Astrocyte (in vitro differentiated cells and primary cell): ENCODE results near the gene LMO7. TPM values are rescaled to one million over a fixed set of nuclear protein-coding genes. Genes with fewer than 3 reads are reported as not detected.
"Not testable (repeated sequence)": the region's sequence is repeated elsewhere in the genome, so short reads cannot be mapped to it uniquely, and the experiment has no call there.

ENCODE experiments used
- DNase-seq: peaks from one replicate; pipeline ENCODE4 v3.0.0-alpha.2; 2010; ENCODE audit warnings: low read depth
- FAIRE-seq: peaks from 2 replicates; lab custom pipeline; 2011; peaks lifted over from hg19 to GRCh38; lab: Jason Lieb, UNC
- H2AFZ ChIP-seq: 2 replicates; pipeline ENCODE4 v1.6.0; 2012; ENCODE audit warnings: low read depth, low read length, inconsistent platforms
- H3K27ac ChIP-seq: 2 replicates; pipeline ENCODE4 v1.5.1; 2011; ENCODE audit warnings: low read depth, low read length, inconsistent platforms
- H3K27me3 ChIP-seq: 2 replicates; pipeline ENCODE4 v1.6.0; 2011; ENCODE audit warnings: low read length, inconsistent platforms; ENCODE audit not compliant: insufficient read depth
- H3K36me3 ChIP-seq: 2 replicates; pipeline ENCODE4 v1.5.1; 2011; ENCODE audit warnings: low read length, inconsistent platforms; ENCODE audit not compliant: insufficient read depth
- H3K4me1 ChIP-seq: 2 replicates; pipeline ENCODE4 v1.5.1; 2011; ENCODE audit warnings: low read length, inconsistent platforms; ENCODE audit not compliant: insufficient read depth
- H3K4me2 ChIP-seq: 2 replicates; pipeline ENCODE4 v1.6.0; 2012; ENCODE audit warnings: low read length, inconsistent platforms
- H3K4me3 ChIP-seq: 2 replicates; pipeline ENCODE4 v1.5.1; 2011; ENCODE audit warnings: low read depth, mild to moderate bottlenecking, low read length, inconsistent platforms; ENCODE audit not compliant: insufficient read depth
- H3K79me2 ChIP-seq: 2 replicates; pipeline ENCODE4 v1.6.0; 2012; ENCODE audit warnings: mild to moderate bottlenecking, low read length, inconsistent platforms; ENCODE audit not compliant: insufficient read depth
- H3K9ac ChIP-seq: 2 replicates; pipeline ENCODE4 v1.6.0; 2012; ENCODE audit warnings: mild to moderate bottlenecking, low read length, inconsistent platforms
- H3K9me3 ChIP-seq: 2 replicates; pipeline ENCODE4 v1.5.1; 2012; ENCODE audit warnings: low read depth, mild to moderate bottlenecking, low read length, inconsistent platforms; ENCODE audit not compliant: insufficient read depth
- H4K20me1 ChIP-seq: 2 replicates; pipeline ENCODE4 v1.6.0; 2012; ENCODE audit warnings: low read length, inconsistent platforms; ENCODE audit not compliant: insufficient read depth
- H3K27ac Mint-ChIP-seq: one replicate; pipeline ENCODE4 v1.8.0; 2021; ENCODE audit warnings: mild to moderate bottlenecking, mixed read lengths; ENCODE audit not compliant: unreplicated experiment
- H3K27me3 Mint-ChIP-seq: one replicate; pipeline ENCODE4 v1.8.0; 2021; ENCODE audit warnings: low read depth, mixed read lengths; ENCODE audit not compliant: unreplicated experiment
- H3K36me3 Mint-ChIP-seq: one replicate; pipeline ENCODE4 v1.8.0; 2021; ENCODE audit warnings: low read depth, mixed read lengths; ENCODE audit not compliant: unreplicated experiment
- H3K4me1 Mint-ChIP-seq: one replicate; pipeline ENCODE4 v1.8.0; 2021; ENCODE audit warnings: low read depth, mixed read lengths; ENCODE audit not compliant: unreplicated experiment
- H3K4me3 Mint-ChIP-seq: one replicate; pipeline ENCODE4 v1.8.0; 2021; ENCODE audit warnings: mild to moderate bottlenecking, moderate library complexity, mixed read lengths; ENCODE audit not compliant: unreplicated experiment
- H3K9me3 Mint-ChIP-seq: one replicate; pipeline ENCODE4 v1.8.0; 2021; ENCODE audit warnings: mild to moderate bottlenecking, mixed read lengths; ENCODE audit not compliant: unreplicated experiment
- EZH2 ChIP-seq: IDR thresholded peaks from 2 replicates; pipeline ENCODE4 v1.6.1; 2012; ENCODE audit warnings: mild to moderate bottlenecking, low read length, inconsistent platforms; ENCODE audit not compliant: insufficient read depth
- total RNA-seq: library from RNA; stranded (reverse); gene quantifications from 2 replicates; pipeline ENCODE4 v1.2.1, GENCODE V29; 2021
- TF ChIP-seq, protein P1 (sequence below): IDR thresholded peaks from 2 replicates; pipeline ENCODE4 v1.5.1; 2011; ENCODE audit warnings: low read depth, mild to moderate bottlenecking, inconsistent platforms, low read length, moderate library complexity; ENCODE audit not compliant: insufficient read depth

The LMO7 gene
- total RNA-seq, 1 donor from 2014 or later: 52.2 TPM

DNA sequence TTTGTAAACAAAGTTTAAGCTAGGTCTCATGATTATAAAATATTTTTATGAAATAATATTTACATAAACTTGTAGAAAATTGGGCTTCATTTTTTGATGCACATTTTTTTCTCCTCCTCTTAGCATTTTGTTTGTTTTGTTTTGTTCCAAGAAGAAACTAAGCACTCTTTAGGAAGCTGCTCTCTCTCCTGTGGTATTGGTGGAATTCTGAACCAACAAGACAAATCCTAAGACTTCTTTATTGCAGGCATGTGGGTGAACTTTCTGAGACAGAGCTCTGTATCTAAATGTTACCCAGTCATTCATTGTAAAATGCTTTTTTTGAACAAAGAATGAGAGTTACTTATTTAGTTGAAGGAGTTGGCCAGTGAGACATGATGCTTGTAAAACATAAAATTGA is 39.3 kb downstream of the LMO7 start:
- no peak overlapping the region for H3K4me3 ChIP-seq
- H3K4me1 ChIP-seq: peaks cover 2% of the 10 kb centered on the region
- peaks cover 93% of the 10 kb centered on the region for H3K79me2 ChIP-seq
- H4K20me1 ChIP-seq: peaks cover 59% of the 10 kb centered on the region
- H3K4me1 Mint-ChIP-seq: peaks cover 10% of the 10 kb centered on the region
- H3K27me3 ChIP-seq: no peaks in the 10 kb centered on the region
- no peaks in the 10 kb centered on the region for H3K9me3 ChIP-seq
- H3K9me3 Mint-ChIP-seq: no peaks in the 10 kb centered on the region
- H3K4me3 Mint-ChIP-seq: no peak overlapping the region
- DNase-seq (no peak), FAIRE-seq (no peak)
- no peaks in the 10 kb centered on the region for H3K27me3 Mint-ChIP-seq
- no peak overlapping the region for H2AFZ ChIP-seq
- H3K27ac Mint-ChIP-seq: no peak overlapping the region
- peaks cover 6% of the 10 kb centered on the region for H3K36me3 Mint-ChIP-seq
- H3K36me3 ChIP-seq: peaks cover 5% of the 10 kb centered on the region
- no peak overlapping the region for H3K4me2 ChIP-seq
- H3K9ac ChIP-seq: no peak overlapping the region
- TF ChIP-seq, protein P1, sequence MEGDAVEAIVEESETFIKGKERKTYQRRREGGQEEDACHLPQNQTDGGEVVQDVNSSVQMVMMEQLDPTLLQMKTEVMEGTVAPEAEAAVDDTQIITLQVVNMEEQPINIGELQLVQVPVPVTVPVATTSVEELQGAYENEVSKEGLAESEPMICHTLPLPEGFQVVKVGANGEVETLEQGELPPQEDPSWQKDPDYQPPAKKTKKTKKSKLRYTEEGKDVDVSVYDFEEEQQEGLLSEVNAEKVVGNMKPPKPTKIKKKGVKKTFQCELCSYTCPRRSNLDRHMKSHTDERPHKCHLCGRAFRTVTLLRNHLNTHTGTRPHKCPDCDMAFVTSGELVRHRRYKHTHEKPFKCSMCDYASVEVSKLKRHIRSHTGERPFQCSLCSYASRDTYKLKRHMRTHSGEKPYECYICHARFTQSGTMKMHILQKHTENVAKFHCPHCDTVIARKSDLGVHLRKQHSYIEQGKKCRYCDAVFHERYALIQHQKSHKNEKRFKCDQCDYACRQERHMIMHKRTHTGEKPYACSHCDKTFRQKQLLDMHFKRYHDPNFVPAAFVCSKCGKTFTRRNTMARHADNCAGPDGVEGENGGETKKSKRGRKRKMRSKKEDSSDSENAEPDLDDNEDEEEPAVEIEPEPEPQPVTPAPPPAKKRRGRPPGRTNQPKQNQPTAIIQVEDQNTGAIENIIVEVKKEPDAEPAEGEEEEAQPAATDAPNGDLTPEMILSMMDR: no peak
- TF ChIP-seq EZH2: no peak
- H3K27ac ChIP-seq: no peak overlapping the region

DNA sequence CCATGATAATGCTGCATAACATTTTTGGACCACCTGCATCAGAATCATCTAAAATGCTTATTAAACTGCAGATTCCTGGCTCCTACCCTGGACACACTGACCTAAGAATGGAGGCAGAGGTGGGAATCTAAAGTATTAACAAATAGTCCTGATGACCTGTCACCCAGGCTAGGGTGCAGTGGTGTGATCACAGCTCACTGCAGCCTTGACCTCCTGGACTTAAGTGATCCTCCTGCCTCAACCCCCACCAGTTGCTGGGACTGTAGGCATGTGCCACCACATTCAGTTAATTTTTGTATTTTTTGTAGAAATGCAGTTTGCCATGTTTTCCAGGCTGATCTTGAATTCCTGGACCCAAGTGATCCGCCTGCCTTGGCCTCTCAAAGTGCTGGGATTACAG is 43.3 kb downstream of the LMO7 start:
- TF ChIP-seq EZH2: no peak
- TF ChIP-seq, protein P1: no peak
- Mint-ChIP-seq H3K27me3 (no peaks in the 10 kb centered on the region), H3K4me3 (no peak overlapping the region), H3K9me3 (peaks cover 1% of the 10 kb centered on the region), H3K36me3 (peaks cover 6% of the 10 kb centered on the region), H3K4me1 (peaks cover 6% of the 10 kb centered on the region), H3K27ac (no peak overlapping the region)
- Histone ChIP-seq H3K9ac (no peak overlapping the region), H2AFZ (no peak overlapping the region), H3K79me2 (peaks cover 94% of the 10 kb centered on the region), H4K20me1 (peaks cover 51% of the 10 kb centered on the region), H3K4me1 (peaks cover under 1% of the 10 kb centered on the region), H3K27ac (no peak overlapping the region), H3K9me3 (no peaks in the 10 kb centered on the region), H3K4me2 (no peak overlapping the region), H3K27me3 (no peaks in the 10 kb centered on the region), H3K36me3 (peaks cover 5% of the 10 kb centered on the region), H3K4me3 (no peak overlapping the region)
- DNase-seq: no peak
- FAIRE-seq: no peak

DNA sequence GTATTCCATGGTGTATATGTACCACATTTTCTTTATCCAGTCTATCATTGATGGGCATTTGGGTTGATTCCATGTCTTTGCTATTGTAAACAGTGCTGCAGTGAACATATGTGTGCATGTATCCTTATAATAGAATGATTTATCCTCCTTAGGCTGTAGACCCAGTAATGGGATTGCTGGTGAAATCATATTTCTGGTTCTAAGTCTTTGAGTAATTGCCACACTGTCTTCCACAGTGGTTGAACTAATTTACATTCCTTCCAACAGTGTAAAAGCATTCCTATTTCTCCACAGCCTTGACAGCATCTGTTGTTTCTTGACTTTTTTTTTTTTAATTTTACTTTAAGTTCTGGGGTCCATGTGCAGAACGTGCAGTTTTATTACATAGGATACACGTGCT is 44.1 kb downstream of the LMO7 start:
- H3K4me3 ChIP-seq, H3K27ac Mint-ChIP-seq, DNase-seq, H3K4me3 Mint-ChIP-seq, H3K9me3 Mint-ChIP-seq, H3K36me3 ChIP-seq, H3K9me3 ChIP-seq, H3K4me1 ChIP-seq, H2AFZ ChIP-seq, FAIRE-seq, H3K4me2 ChIP-seq, H3K27ac ChIP-seq, H3K27me3 ChIP-seq, H3K36me3 Mint-ChIP-seq, H3K9ac ChIP-seq, H3K27me3 Mint-ChIP-seq: not testable (repeated sequence)
- Histone ChIP-seq H4K20me1 (peaks cover 58% of the 10 kb centered on the region), H3K79me2 (peaks cover 94% of the 10 kb centered on the region)
- H3K4me1 Mint-ChIP-seq: peaks cover 12% of the 10 kb centered on the region
